GM21515 (cell line): Measurements from ENCODE around the gene GTF2F2.
A peak's percentile ranks its signal among the peaks of the same experiment; 100 is the strongest.

ENCODE experiments used
- ATAC-seq: cut with Tn5 transposase; IDR thresholded peaks from one replicate; pipeline ENCODE4 v1.9.1; 2021; ENCODE audit not compliant: unreplicated experiment

GTF2F2 gene

GRCh38 chr13:45119991-45120864 is at the start of gene GTF2F2:
TSS of gene GTF2F2 (plus strand) at chr13:45120510. CDS start at chr13:45120656, 146 bp downstream.
- peak; percentile 69 for ATAC-seq

GRCh38 chr13:45073809-45074208 is 46.5 kb upstream of the GTF2F2 start:
- ATAC-seq: no peak

- ATAC-seq: no peak
Observed at GRCh38 chr13:45074721-45075120, 45.6 kb upstream of the GTF2F2 start.

GRCh38 chr13:45078003-45078402 is 42.3 kb upstream of the GTF2F2 start:
- ATAC-seq: no peak

GRCh38 chr13:45082964-45083363 is 37.3 kb upstream of the GTF2F2 start:
- no peak for ATAC-seq

- ATAC-seq: no peak
Observed at GRCh38 chr13:45084515-45084914, 35.8 kb upstream of the GTF2F2 start.

GRCh38 chr13:45086484-45086883 is 33.8 kb upstream of the GTF2F2 start:
- no peak for ATAC-seq

- ATAC-seq: no peak
Observed at GRCh38 chr13:45092663-45093062, 27.6 kb upstream of the GTF2F2 start.

GRCh38 chr13:45100573-45101262 is 19.6 kb upstream of the GTF2F2 start:
- no peak for ATAC-seq

GRCh38 chr13:45101327-45102018 is 18.8 kb upstream of the GTF2F2 start:
- no peak for ATAC-seq

GRCh38 chr13:45102136-45102507 is 18.2 kb upstream of the GTF2F2 start:
- ATAC-seq: no peak

GRCh38 chr13:45103449-45103848 is 16.9 kb upstream of the GTF2F2 start:
- no peak for ATAC-seq

- no peak for ATAC-seq
Observed at GRCh38 chr13:45104261-45104660, 16.0 kb upstream of the GTF2F2 start.

GRCh38 chr13:45105895-45106294 is 14.4 kb upstream of the GTF2F2 start:
- no peak for ATAC-seq

- no peak for ATAC-seq
Observed at GRCh38 chr13:45107539-45107938, 12.8 kb upstream of the GTF2F2 start.

GRCh38 chr13:45108716-45109101 is 11.6 kb upstream of the GTF2F2 start:
- ATAC-seq: peak; percentile 34

- ATAC-seq: peak; percentile 72
Observed at GRCh38 chr13:45109102-45109720, 11.1 kb upstream of the GTF2F2 start.

- no peak for ATAC-seq
Observed at GRCh38 chr13:45113233-45114224, 6.8 kb upstream of the GTF2F2 start.

GRCh38 chr13:45119469-45119990 is 780 bp upstream of the GTF2F2 start:
- ATAC-seq: peak; percentile 21
